ENCODE results near the gene NCAPG. TPM values are rescaled to one million over a fixed set of nuclear protein-coding genes. Genes with fewer than 3 reads are reported as not detected.

Gene NCAPG
- total and polyA plus RNA-seq, 10 donors = 1.1 to 10.2 (median 3.8) TPM

GRCh38 chr4:17785858-17786257 is 24.9 kb upstream of the NCAPG start:
- Histone ChIP-seq H3K9me3 (no peaks in the 10 kb centered on the region), H3K36me3 (peaks cover 0 to 4% (median 0%) of the 10 kb centered on the region in 6 donors), H3K27ac (no peak overlapping the region), H3K27me3 (replicated peaks in 1 of 7) (peaks cover 0 to 19% (median 14%) of the 10 kb centered on the region in 7 donors), H3K4me3 (no peak overlapping the region), H3K4me1 (peaks cover 0 to 21% (median 11%) of the 10 kb centered on the region in 6 donors)
- intact Hi-C loops (cut with DNase I; ENCODE audit: low total_unique reads) = no loop called here
- TF ChIP-seq CTCF (IDR thresholded peaks at IDR 0.05 in 8 of 11, conservative IDR thresholded peaks at IDR 0.05 in 3 of 11) (no peak), POLR2A (IDR thresholded peaks at IDR 0.05) (no peak), POLR2AphosphoS5 (IDR thresholded peaks at IDR 0.05) (no peak)
- no peak for DNase-seq
- whole genome bisulfite sequencing, 5 donors = 72 to 88% (median 81%) methylated on average over 5 of the region's 5 CpGs

GRCh38 chr4:17786567-17786966 is 24.2 kb upstream of the NCAPG start:
- intact Hi-C loops (cut with DNase I; ENCODE audit: low total_unique reads) = no loop called here
- peaks cover 0 to 4% (median 0%) of the 10 kb centered on the region in 8 donors for H3K9me3 ChIP-seq
- no peak for DNase-seq
- peaks cover 0 to 8% (median 4%) of the 10 kb centered on the region in 6 donors for H3K36me3 ChIP-seq
- peaks cover 0 to 12% (median 7%) of the 10 kb centered on the region in 7 donors for H3K27me3 ChIP-seq (replicated peaks in 1 of 7)
- H3K4me1 ChIP-seq = peaks cover 0 to 14% (median 3%) of the 10 kb centered on the region in 6 donors
- H3K27ac ChIP-seq = no peak overlapping the region
- TF ChIP-seq CTCF (IDR thresholded peaks at IDR 0.05 in 8 of 11, conservative IDR thresholded peaks at IDR 0.05 in 3 of 11) (no peak), POLR2A (IDR thresholded peaks at IDR 0.05) (no peak), POLR2AphosphoS5 (IDR thresholded peaks at IDR 0.05) (no peak)
- H3K4me3 ChIP-seq = no peak overlapping the region
- 20 to 33% (median 27%) methylated on average over 5 of the region's 5 CpGs for WGBS, 5 donors

GRCh38 chr4:17787315-17787714 is 23.5 kb upstream of the NCAPG start:
- intact Hi-C loops (cut with DNase I; ENCODE audit: low total_unique reads) = no loop called here
- 84 to 91% (median 88%) methylated on average over 5 of the region's 5 CpGs for WGBS, 5 donors

GRCh38 chr4:17788956-17789355 is 21.8 kb upstream of the NCAPG start:
- H3K9me3 ChIP-seq = peaks cover 0 to 9% (median 0%) of the 10 kb centered on the region in 8 donors
- intact Hi-C loops (cut with DNase I; ENCODE audit: low total_unique reads) = no loop called here
- H3K4me1 ChIP-seq = peaks cover 0 to 7% (median 0%) of the 10 kb centered on the region in 6 donors
- no peak overlapping the region for H3K4me3 ChIP-seq
- TF ChIP-seq POLR2A (IDR thresholded peaks at IDR 0.05) = no peak
- TF ChIP-seq POLR2AphosphoS5 (IDR thresholded peaks at IDR 0.05) = no peak
- TF ChIP-seq CTCF (IDR thresholded peaks at IDR 0.05 in 8 of 11, conservative IDR thresholded peaks at IDR 0.05 in 3 of 11) = no peak
- peaks cover 0 to 27% (median 5%) of the 10 kb centered on the region in 6 donors for H3K36me3 ChIP-seq
- no peak for DNase-seq
- H3K27me3 ChIP-seq (replicated peaks in 1 of 7) = no peaks in the 10 kb centered on the region
- no peak overlapping the region for H3K27ac ChIP-seq

More at GRCh38 chr4:17787315-17787714, 23.5 kb upstream of the NCAPG start:
- H3K27me3 ChIP-seq (replicated peaks in 1 of 7) = peaks cover 0 to 5% (median 0%) of the 10 kb centered on the region in 7 donors
- H3K4me3 ChIP-seq = no peak overlapping the region
- DNase-seq = no peak
- TF ChIP-seq POLR2AphosphoS5 (IDR thresholded peaks at IDR 0.05) (no peak), CTCF (IDR thresholded peaks at IDR 0.05 in 8 of 11, conservative IDR thresholded peaks at IDR 0.05 in 3 of 11) (no peak), POLR2A (IDR thresholded peaks at IDR 0.05) (no peak)
- peaks cover 0 to 9% (median 0%) of the 10 kb centered on the region in 8 donors for H3K9me3 ChIP-seq
- peaks cover 0 to 15% (median 5%) of the 10 kb centered on the region in 6 donors for H3K36me3 ChIP-seq
- peaks cover 0 to 7% (median 0%) of the 10 kb centered on the region in 6 donors for H3K4me1 ChIP-seq
- H3K27ac ChIP-seq = no peak overlapping the region

Data from spleen (tissue), 11 donors.